ENCODE data around the gene TEX53. TPM values are rescaled to one million over a fixed set of nuclear protein-coding genes. Genes with fewer than 3 reads are reported as not detected.

The TEX53 gene
- total RNA-seq, 3 donors from 2014 or later, result not detected

DNA sequence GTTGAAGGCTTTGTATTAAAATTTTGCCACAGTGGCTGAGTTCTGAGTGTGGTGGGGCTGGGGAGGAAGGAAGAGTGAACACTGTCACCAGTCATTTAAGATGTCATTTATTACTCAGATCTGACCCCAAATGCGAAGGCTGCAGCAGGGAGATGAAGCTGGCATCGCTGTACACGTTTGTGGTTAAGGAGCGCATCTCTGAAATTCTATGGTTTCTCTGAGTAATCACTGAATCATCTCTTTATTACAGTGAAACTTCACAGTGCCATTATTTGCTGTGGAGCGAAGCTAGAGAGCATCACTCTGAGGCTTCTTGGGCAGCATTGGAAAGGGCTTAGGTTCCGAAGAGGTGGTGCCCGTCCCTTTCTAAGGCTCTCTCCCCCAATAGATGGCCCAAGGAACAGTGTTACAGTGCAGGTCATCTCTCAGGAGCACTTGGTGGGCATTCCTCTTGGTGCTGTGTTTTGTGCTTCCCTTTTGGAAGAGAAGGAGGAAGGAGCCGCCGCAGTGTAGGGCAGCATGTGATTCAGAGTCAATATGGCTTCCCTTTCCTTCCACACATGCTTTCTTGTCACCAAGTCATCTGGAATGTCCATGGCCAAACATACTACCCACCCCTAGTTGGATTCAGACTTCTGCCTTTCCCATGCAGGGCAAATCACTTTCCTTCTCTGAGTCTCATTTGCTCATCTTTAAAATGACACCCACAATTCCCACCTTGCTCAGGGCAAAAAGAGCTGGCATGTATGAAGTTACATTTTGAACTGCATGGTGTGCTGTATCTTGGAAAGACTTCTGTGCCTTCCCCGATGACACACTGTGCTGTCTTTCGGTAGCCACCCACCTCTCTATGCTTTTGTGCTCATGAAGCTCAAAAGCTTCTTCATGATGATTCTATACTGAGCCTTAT, 33.7 kb upstream of the TEX53 start:
- H3K4me1 ChIP-seq (ENCODE audit: low read depth), result peaks cover 5% of the 10 kb centered on the region
- intact Hi-C loops (cut with DNase I, micrococcal nuclease), result no loop called here
- TF ChIP-seq, protein P1, sequence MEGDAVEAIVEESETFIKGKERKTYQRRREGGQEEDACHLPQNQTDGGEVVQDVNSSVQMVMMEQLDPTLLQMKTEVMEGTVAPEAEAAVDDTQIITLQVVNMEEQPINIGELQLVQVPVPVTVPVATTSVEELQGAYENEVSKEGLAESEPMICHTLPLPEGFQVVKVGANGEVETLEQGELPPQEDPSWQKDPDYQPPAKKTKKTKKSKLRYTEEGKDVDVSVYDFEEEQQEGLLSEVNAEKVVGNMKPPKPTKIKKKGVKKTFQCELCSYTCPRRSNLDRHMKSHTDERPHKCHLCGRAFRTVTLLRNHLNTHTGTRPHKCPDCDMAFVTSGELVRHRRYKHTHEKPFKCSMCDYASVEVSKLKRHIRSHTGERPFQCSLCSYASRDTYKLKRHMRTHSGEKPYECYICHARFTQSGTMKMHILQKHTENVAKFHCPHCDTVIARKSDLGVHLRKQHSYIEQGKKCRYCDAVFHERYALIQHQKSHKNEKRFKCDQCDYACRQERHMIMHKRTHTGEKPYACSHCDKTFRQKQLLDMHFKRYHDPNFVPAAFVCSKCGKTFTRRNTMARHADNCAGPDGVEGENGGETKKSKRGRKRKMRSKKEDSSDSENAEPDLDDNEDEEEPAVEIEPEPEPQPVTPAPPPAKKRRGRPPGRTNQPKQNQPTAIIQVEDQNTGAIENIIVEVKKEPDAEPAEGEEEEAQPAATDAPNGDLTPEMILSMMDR (IDR thresholded peaks at IDR 0.05), result no peak
- no peaks in the 10 kb centered on the region for H3K36me3 ChIP-seq (ENCODE audit: low read depth)
- DNase-seq (no peak), ATAC-seq (peak; percentile 31)
- no peaks in the 10 kb centered on the region for H3K9me3 ChIP-seq
- no peak overlapping the region for H3K4me3 ChIP-seq

DNA sequence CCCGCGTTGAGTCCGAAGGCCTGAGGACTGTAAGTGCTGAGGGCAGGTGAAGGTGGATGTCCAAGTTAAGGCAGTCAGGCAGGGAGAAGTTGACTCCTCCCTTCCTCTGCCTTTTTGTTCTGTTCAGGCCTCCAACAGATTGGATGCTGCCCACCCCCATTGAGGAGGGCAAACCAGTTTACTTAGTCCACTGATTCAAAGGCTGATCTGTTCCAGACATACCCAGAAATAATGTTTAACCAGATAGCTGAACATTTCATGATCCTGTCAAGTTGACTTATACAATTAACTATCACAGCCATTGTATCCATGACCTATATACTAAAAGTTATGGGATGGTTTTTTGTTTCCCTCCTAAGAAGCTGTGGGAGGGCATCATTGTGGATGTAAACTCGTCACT, 32.7 kb upstream of the TEX53 start:
- H3K9me3 ChIP-seq, result no peaks in the 10 kb centered on the region
- intact Hi-C loops (cut with DNase I, micrococcal nuclease), result no loop called here
- no peak for DNase-seq
- TF ChIP-seq, protein P1 (IDR thresholded peaks at IDR 0.05), result no peak
- H3K4me1 ChIP-seq (ENCODE audit: low read depth), result peaks cover 5% of the 10 kb centered on the region
- no peaks in the 10 kb centered on the region for H3K36me3 ChIP-seq (ENCODE audit: low read depth)
- no peak for ATAC-seq
- no peak overlapping the region for H3K4me3 ChIP-seq

DNA sequence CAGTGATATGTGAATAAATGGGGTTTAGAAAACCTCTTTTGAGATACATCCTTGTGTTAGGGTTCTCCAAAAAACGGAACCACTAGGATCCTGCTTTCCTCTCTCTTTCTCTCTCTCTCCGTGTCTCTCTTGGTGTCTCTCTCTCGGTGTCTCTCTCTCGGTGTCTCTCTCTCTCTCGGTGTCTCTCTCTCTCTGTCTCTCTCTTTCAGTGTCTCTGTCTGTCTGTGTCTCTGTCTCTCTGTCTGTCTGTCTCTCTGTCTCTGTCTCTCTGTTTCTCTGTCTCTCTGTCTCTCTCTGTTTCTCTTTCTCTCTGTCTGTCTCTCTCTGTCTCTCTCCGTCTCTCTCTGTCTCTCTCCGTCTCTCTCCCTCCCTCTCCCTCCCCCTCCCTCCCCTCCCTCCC, 32.2 kb upstream of the TEX53 start:
- DNase-seq (no peak), ATAC-seq (no peak)
- Histone ChIP-seq H3K36me3 (ENCODE audit: low read depth) (no peaks in the 10 kb centered on the region), H3K9me3 (no peaks in the 10 kb centered on the region), H3K4me3 (no peak overlapping the region), H3K4me1 (ENCODE audit: low read depth) (peaks cover 5% of the 10 kb centered on the region)
- TF ChIP-seq, protein P1 (IDR thresholded peaks at IDR 0.05), result no peak
- intact Hi-C loops (cut with DNase I, micrococcal nuclease), result loop anchor here in 1 of 2 donors (10.0 kb wide), 1 partner anchor 225 kb away; no protein-coding TSS in a partner anchor

GRCh38 chr9:114688909-114689610, 31.5 kb upstream of the TEX53 start:
- ATAC-seq (no peak), DNase-seq (no peak)
- intact Hi-C loops (cut with DNase I, micrococcal nuclease), result loop anchor here in 1 of 2 donors (10.0 kb wide), 1 partner anchor 226 kb away; no protein-coding TSS in a partner anchor
- Histone ChIP-seq H3K9me3 (no peaks in the 10 kb centered on the region), H3K4me1 (ENCODE audit: low read depth) (peaks cover 5% of the 10 kb centered on the region), H3K4me3 (no peak overlapping the region), H3K36me3 (ENCODE audit: low read depth) (no peaks in the 10 kb centered on the region)
- TF ChIP-seq, protein P1 (IDR thresholded peaks at IDR 0.05), result no peak

GRCh38 chr9:114688379-114688778, 30.8 kb upstream of the TEX53 start:
- intact Hi-C loops (cut with DNase I, micrococcal nuclease), result loop anchor here in 1 of 2 donors (10.0 kb wide), 1 partner anchor 226 kb away; no protein-coding TSS in a partner anchor
- Histone ChIP-seq H3K4me1 (ENCODE audit: low read depth) (no peaks in the 10 kb centered on the region), H3K9me3 (no peaks in the 10 kb centered on the region), H3K36me3 (ENCODE audit: low read depth) (no peaks in the 10 kb centered on the region), H3K4me3 (no peak overlapping the region)
- no peak for ATAC-seq
- DNase-seq, result no peak
- TF ChIP-seq, protein P1 (IDR thresholded peaks at IDR 0.05), result no peak
